Right atrium auricular region (tissue), 2 donors: ENCODE data around the gene TCF25. TPM values are rescaled to one million over a fixed set of nuclear protein-coding genes. Genes with fewer than 3 reads are reported as not detected.
"Not testable (repeated sequence)": the region's sequence is repeated elsewhere in the genome, so short reads cannot be mapped to it uniquely, and the experiment has no call there.

Experiments
- DNase-seq: peaks from one replicate; pipeline ENCODE4 v3.0.0-alpha.2; 2019; ENCODE audit warnings: low spot score
- H3K27ac ChIP-seq, 2 donors: fragments of 200-600 bp; sonication (generic); 1 replicate in 1 of 2; 2 replicates in 1 of 2; pipeline ENCODE4 v1.5.1; 2016 to 2019
- H3K27me3 ChIP-seq, 2 donors: fragments of 200-600 bp; sonication (generic); one replicate each; pipeline versions ENCODE4 v1.5.1 to v1.6.0; 2017 to 2019
- H3K36me3 ChIP-seq: fragments of 200-600 bp; sonication (generic); one replicate; pipeline ENCODE4 v1.5.1; 2016
- H3K4me1 ChIP-seq, 2 donors: fragments of 200-600 bp; sonication (generic); one replicate each; pipeline versions ENCODE4 v1.5.1 to v1.6.0; 2017 to 2019
- H3K4me3 ChIP-seq, 2 donors: fragments of 200-600 bp; sonication (generic); 1 replicate in 1 of 2; 2 replicates in 1 of 2; pipeline ENCODE4 v1.5.1; 2017 to 2019; ENCODE audit warnings: mild to moderate bottlenecking in 1 of 2, moderate library complexity in 1 of 2
- H3K9me3 ChIP-seq, 2 donors: fragments of 200-600 bp; sonication (generic); one replicate each; pipeline ENCODE4 v1.5.1; 2019
- CTCF ChIP-seq, 2 donors: fragments of 200-600 bp; sonication (generic); IDR thresholded peaks; one replicate each; pipeline ENCODE4 v1.5.1; 2019; ENCODE audit warnings: antibody characterized with exemption in 2 of 2
- total RNA-seq, 2 donors: library from RNA; depleted of rRNA; stranded (reverse); fragments of >200 nt; gene quantifications; one replicate each; pipeline ENCODE4 v1.1.0, GENCODE V29; 2016

Gene TCF25
- total RNA-seq, 2 donors from 2014 or later, result 91.8 to 108 TPM

DNA sequence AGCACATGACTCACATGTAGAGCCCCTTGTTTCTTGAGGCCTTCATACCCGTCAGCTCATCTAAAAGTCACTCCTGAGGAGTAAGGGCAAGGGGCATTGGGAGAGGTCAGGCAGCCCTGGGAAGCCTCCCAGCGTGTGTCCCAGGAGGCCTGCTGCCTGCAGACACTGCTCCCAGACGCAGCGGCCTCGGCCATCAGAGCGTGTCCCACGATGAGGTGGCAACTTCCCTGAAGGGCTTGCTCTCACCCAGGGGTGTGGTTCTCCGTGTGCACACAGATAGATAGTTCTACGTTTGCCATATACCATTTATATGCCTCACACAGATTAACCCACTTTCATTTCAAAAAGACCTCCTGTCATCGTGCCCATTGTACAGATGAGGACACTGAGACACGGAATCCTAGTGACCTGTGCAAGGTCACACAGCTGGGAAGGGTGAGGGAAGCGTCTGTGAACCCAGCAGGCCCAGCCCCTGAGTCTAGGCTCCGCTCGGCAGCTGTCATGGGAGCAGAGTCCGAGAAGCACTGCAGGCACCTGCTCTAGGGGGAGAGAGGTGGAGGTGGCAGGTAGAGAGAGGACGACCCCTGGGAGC, 58.0 kb downstream of the TCF25 start:
- TF ChIP-seq CTCF (IDR thresholded peaks at IDR 0.05), result no peak

GRCh38 chr16:89931964-89932363, 58.6 kb downstream of the TCF25 start:
- Histone ChIP-seq H3K9me3 (no peaks in the 10 kb centered on the region), H3K27ac (no peak overlapping the region), H3K4me3 (no peak overlapping the region), H3K4me1 (no peaks in the 10 kb centered on the region), H3K27me3 (no peaks in the 10 kb centered on the region), H3K36me3 (no peaks in the 10 kb centered on the region)
- DNase-seq, result no peak
- no peak for TF ChIP-seq CTCF (IDR thresholded peaks at IDR 0.05)

More for the DNA sequence above, 58.0 kb downstream of the TCF25 start:
- Histone ChIP-seq H3K4me1 (peaks cover 0 to 3% of the 10 kb centered on the region in 2 donors), H3K27me3 (no peaks in the 10 kb centered on the region), H3K36me3 (no peaks in the 10 kb centered on the region), H3K4me3 (no peak overlapping the region), H3K9me3 (no peaks in the 10 kb centered on the region), H3K27ac (no peak overlapping the region)
- no peak for DNase-seq

DNA sequence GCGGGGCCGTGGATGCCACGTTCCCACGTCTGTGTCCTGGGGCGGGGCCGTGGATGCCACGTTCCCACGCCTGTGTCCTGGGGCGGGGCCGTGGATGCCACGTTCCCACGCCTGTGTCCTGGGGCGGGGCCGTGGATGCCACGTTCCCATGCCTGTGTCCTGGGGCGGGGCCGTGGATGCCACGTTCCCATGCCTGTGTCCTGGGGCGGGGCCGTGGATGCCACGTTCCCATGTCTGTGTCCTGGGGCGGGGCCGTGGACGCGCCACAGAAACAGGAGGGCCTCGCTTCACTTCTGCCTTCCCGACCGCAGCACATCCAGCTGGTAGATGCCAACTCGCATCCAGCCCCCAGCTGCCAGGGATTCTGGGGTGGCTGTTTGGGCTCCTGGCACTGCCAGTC, 60.6 kb downstream of the TCF25 start:
- DNase-seq, H3K4me1 ChIP-seq, H3K4me3 ChIP-seq, H3K27ac ChIP-seq, H3K36me3 ChIP-seq, H3K27me3 ChIP-seq, H3K9me3 ChIP-seq: not testable (repeated sequence)

GRCh38 chr16:89934611-89935553, 61.5 kb downstream of the TCF25 start:
- no peak for TF ChIP-seq CTCF (IDR thresholded peaks at IDR 0.05)
- Histone ChIP-seq H3K27ac (no peak overlapping the region), H3K4me3 (no peak overlapping the region), H3K4me1 (no peaks in the 10 kb centered on the region), H3K36me3 (no peaks in the 10 kb centered on the region), H3K9me3 (no peaks in the 10 kb centered on the region), H3K27me3 (no peaks in the 10 kb centered on the region)
- no peak for DNase-seq

GRCh38 chr16:89935620-89936019, 62.2 kb downstream of the TCF25 start:
- not testable (repeated sequence) for H3K27ac ChIP-seq, H3K36me3 ChIP-seq, DNase-seq, H3K27me3 ChIP-seq, H3K4me1 ChIP-seq, H3K9me3 ChIP-seq, H3K4me3 ChIP-seq

- Histone ChIP-seq H3K4me1 (no peaks in the 10 kb centered on the region), H3K27ac (no peak overlapping the region), H3K9me3 (no peaks in the 10 kb centered on the region), H3K27me3 (no peaks in the 10 kb centered on the region), H3K36me3 (no peaks in the 10 kb centered on the region), H3K4me3 (no peak overlapping the region)
- DNase-seq, result no peak
- no peak for TF ChIP-seq CTCF (IDR thresholded peaks at IDR 0.05)
Measured at GRCh38 chr16:89936034-89936433, 62.6 kb downstream of the TCF25 start.
